Stimulated activated CD8-positive, alpha-beta memory T cell treated with anti-CD3 and anti-CD28 coated beads, Interleukin-15, amount 100 ng/mL, for 4 hours (primary cell): ENCODE data around the gene WASF1.
"Not testable (repeated sequence)": the region's sequence is repeated elsewhere in the genome, so short reads cannot be mapped to it uniquely, and the experiment has no call there.

Source experiments
- DNase-seq, 2 donors: peaks; one replicate each; pipeline ENCODE4 v3.0.0-alpha.2; 2020; ENCODE audit warnings: low read depth in 2 of 2

The WASF1 gene

DNA sequence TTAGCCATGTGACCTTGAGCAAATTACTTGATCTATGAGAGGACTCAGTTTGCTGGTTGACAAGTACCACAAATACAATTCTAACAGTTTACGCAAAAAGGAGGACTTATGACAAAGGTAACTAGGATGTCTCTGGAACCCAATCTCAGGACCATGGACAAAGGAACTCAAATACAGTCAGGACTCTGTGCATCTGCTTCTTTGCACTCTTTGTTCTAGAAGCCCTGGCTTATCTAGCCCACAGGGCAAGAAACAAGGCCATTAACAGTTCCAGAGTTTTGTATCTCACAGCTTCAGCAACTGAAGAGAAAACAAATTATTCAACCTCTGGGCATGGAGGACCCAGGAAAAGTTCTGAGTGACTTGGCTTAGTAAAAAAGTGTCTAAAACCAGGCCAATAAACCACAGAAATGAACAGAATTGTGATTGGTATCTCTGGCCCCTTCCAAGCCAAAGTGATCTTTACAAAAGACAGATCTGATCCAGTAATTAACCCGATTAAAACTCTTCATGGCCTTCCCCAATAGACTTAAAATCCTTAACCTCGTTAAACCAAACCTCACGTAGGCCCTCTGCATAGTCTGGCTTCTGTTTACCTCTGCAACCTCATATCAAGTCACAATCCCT, 5.9 kb downstream of the WASF1 start:
- no peak for DNase-seq

DNA sequence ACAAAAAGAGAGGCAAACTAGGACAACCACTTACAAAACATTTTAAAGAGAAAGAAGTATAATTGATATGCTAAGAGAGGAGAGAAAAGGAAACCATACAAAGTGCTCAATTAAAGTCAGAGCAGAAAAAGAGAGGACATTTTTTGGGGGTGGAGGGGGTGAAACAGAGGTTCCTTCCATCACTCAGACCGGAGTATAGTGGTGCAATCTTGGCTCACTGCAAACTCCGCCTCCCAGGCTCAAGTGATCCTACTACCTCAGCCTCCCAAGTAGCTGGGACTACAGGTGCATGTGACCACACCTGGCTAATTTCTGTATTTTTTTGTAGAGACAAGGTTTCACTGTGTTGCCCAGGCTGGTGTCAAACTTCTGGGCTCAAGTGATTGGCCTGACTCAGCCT, 9.4 kb downstream of the WASF1 start:
- no peak for DNase-seq

DNA sequence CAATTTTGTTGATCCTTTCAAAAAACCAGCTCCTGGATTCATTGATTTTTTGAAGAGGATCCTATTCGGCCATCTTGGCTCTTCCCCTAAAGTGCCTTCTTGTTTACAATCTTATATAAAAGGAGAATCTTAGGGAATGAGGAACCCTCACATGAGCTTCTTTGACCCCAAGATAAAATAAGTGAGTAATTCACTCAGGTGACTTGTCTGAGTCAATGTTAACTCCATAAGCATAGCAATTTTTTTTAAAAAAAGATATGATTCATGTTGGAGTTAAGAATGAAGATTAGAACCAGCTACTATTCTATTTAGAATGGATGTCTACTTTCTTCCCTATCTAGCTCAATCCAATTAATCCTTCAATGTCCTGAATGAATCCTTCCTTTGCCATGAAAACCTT, 21.0 kb downstream of the WASF1 start:
- no peak for DNase-seq

DNA sequence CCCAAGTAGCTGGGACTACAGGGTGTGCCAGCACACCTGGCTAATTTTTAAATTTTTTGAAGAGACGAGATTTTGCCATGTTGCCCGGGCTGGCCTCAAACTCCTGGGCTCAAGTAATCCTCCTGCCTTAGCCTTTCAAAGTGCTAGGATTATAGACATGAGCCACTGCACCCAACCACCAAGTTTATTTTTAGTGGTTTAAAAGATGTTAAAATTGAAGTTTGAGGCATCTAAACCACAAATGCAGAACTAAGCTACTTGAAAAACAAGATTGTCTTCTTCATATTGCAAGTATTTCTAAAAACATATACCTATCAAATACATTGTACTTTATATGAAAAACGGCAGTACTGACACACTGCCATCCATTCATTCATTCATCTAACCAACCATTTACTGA, 31.6 kb downstream of the WASF1 start:
- no peak for DNase-seq

DNA sequence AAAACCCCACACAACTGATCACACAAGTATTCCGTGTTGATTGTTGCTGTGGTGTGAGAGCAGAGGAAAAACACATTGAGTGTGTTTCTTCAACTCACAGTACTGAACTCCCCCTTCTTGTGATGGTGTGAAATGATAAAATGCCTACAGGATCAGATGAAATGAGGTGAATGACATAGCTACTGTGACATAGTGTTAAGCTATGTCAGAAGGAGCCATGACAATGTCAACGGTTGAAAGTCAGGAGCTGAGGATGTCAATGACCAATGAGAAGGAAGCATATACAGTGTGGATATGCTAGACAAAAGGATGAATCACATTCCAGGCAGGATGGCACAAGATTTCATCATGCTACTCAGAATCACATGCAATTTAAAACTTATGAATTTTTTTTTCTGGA, 38.8 kb downstream of the WASF1 start:
- DNase-seq = no peak

DNA sequence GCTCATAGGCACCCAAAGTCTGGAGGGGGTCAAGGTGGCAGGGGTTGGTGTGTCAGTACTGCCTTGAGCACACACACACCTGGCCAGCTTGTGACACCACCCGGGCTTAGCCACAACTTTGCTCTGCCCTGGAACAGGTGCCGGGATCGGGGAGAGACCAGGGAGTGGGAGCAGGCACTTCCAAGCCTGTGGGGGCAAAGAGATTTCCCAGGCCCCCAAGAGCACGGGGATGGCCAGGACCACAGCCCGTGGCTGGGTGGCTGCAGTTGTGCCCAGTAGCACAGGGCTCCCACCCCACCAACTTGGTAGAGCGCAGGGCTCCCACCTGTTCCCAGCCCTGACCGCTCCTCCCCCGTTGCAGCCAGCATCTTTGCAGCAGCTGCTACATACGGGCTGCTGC, 40.4 kb downstream of the WASF1 start:
- no peak for DNase-seq

DNA sequence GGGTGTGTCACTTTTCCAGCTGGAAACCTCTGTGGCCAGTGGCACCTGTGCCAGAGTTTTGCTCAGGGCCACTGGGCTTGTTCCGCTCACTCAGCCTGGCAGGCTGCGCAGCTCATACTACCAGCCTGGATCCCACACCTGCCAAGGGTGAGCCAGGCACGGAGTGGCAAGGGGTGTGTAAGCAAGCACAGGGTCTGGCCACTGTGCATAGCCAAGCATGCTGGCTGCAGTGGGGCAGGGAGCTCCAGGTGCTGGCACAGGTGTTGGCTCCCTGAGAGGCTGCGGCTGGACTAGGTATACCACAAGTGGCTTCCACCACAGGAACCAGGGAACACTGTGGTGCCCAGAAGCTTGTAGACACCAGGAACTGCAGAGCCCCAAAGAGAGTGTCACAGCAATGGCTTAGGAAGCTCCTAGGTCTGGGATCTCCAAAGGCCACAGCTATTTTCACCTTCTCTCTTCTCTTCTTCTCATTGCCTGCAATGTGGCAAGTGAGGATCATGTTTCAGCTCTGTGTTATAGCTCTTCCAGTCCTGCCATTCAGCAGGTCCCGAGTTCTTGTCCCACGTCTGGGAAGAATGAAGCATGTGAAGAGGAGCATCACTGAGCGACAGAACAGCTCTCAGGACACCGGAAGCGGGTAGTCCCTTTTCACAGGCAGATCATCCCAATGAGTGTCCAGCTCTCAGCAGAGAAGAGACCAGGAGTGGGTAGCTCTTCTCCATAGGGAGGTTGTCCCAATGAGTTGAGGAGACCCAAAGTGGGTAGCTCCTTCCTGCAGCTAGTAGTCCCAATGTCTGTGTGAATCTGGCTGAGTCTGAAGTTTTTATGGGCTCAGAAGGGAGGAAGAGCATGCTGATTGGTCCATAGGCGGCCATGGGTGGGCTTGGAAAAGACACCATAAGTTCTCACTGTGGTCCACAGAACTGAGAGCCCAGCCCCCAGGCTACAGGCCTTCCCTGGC, 41.3 kb downstream of the WASF1 start:
- no peak for DNase-seq

DNA sequence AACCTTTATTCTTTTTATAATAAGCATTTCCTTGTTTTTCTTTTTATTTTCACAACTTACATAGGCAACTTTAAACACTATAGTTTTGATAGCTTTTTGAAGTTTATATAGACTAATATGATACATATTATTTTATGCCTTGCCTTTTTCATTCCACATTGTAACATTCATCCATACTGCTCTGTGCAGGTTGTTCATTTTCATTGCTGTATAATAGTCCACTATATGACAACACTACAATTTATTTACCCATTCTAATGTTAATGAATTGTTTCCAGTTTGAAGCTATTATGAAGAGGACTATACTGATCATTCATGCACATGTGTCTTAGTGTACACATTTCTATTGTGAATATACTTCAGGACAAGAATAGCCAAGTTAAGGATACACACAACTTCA, 49.1 kb downstream of the WASF1 start:
- DNase-seq = no peak

DNA sequence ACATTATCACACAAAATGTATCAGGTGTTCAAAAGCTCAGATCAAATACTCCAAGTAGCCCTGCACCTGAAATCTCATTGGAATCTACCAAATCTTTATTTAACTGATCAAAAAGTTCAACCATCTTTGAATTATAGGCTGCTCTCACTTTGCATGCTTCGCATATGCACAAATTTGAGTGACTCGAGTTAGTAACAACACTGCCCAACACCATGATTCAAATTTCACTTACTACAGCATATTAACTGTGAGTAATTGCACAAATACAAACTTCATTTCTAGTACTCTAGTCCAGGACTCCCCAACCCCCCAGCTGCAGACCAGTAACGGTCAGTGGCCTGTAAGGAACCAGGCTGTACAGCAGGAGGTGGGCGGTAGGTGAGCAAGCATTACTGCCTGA, 51.1 kb downstream of the WASF1 start:
- no peak for DNase-seq

DNA sequence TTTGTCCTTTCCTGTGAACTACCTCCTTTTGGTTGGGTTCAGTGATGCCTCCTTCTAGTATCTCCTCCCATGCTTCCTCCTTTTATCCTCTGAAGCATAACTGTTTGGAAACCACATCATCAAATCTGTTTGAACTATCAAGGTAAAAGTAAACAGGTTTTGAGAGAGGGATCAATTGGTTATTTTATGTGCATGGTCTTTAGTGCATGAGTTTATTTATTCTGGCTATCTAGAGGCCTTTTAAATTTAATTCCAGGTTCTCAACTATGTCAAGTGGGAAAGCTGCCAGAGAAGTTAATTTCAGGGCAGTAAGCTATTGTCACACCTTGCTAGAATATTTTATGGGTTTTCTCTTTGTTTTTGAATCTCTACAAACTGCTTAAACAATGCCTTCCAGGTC, 54.1 kb downstream of the WASF1 start:
- DNase-seq = no peak

DNA sequence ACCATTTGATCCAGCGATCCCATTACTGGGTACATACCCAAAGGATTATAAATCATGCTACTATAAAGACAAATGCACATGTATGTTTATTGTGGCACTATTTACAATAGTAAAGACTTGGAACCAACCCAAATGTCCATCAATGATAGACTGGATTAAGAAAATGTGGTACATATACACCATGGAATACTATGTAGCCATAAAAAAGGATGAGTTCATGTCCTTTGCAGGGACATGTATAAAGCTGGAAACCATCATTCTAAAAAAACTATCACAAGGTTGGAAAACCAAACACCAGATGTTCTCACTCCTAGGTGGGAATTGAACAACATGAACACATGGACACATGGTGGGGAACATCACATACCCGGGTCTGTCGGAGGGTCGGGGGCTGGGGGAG, 57.8 kb downstream of the WASF1 start:
- not testable (repeated sequence) for DNase-seq

DNA sequence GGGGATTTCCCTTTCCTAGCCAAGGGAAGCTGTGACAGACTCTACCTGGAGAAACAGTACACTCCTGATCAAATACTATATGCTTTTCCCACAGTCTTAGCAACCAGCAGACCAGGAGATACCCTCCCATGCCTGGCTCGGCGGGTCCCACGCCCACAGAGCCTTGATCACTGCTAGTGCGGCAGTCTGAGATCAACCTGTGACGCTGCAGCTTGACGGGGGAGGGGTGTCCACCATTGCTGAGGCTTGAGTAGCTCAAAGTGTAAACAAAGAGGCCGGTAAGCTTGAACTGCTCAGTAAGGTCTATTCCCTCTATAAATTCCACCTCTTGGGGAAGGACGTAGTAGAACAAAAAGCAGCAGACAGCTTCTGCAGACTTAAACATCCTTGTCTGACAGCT, 63.2 kb downstream of the WASF1 start:
- DNase-seq = no peak

DNA sequence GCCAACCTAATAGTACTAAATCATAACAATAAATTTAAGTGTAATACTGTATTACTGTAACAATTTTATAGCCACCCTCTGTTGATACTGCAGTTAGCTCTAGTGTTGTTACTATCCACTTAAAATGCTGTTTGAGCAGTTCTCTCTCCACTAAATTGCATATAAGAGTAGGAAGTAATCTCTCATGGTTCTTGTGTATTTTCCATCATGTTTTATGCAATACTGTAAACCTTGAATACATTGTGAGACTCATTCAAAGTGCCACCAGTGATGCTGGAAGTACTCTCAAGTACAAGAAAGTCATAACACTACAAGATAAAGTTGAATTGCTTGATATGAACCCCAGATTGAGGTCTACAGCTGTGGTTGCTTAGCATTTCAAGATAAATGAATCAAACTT, 65.5 kb downstream of the WASF1 start:
- no peak for DNase-seq

DNA sequence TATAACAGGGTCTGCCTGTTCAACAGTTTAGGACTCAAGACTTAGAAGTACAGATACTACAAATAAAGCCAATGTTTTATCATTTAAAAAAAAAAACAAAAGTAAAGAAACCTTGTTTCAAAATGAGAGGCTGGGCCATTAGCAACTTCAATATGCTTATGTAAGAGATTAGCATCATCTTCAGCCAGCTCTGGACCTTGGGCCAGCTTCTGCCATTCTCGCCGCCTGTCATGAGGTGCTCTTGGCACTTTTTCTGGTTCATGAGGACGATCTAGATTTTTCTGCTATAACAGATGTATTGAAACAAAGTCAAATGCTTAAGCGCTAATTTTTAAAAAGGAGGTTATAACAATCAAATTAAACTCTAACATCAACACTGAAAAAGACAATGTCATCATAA, 74.2 kb downstream of the WASF1 start:
- DNase-seq = no peak

DNA sequence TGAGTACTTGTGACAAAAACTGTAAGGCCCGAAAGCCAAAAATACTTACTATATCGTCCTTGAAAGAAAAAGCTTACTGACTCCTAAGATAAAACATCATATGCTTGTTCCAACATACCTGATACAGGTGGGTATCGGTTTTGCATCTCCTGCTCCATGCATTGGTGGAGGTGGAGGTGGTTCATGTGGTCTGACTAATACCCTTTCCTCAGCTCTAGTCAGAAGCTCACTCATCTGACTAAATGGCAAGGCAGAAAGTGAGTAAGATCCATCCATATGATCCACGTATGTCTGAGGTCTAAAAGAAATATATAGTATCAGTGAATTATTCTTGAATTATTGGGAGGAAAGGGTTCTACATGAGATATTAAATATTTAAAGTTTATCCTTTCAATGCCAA, 76.2 kb downstream of the WASF1 start:
- DNase-seq = no peak

DNA sequence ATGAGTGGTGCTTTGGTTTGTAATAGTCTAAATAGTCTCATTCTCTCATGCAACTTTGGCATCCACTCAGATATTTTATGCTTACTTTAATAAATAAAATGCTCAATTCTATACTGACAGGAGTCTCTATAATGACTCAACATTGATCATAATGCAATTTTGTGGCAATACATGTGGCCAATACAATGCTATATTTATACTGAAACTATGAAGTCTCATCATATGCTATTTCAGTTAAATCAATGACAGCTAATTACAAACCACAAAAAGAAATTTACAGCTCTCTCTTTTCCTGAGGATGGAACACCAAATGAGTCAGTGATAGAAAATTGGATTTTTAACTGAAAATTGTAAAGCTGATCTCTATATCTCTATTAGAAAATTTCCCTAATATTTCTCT, 77.1 kb downstream of the WASF1 start:
- DNase-seq = no peak

DNA sequence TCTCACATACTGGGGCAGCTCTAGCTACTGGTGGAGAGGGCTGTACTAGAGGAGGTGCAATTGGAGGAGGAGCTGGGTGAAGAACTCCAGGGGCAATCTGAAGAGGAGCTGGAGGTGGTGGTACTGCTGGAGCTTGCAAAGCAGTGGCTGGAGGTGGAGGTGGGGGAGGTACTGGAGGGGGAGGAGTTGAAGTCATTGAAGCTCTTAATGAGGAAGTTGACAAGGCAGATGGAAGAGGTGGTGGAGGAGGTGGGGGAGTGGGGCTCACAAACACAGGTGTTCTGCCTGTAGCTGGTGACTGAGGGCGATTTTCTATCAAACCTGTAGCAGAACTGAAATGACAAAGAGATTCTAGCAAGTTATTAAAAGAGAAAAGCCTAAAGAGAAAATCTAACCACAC, 77.6 kb downstream of the WASF1 start:
- DNase-seq = no peak

DNA sequence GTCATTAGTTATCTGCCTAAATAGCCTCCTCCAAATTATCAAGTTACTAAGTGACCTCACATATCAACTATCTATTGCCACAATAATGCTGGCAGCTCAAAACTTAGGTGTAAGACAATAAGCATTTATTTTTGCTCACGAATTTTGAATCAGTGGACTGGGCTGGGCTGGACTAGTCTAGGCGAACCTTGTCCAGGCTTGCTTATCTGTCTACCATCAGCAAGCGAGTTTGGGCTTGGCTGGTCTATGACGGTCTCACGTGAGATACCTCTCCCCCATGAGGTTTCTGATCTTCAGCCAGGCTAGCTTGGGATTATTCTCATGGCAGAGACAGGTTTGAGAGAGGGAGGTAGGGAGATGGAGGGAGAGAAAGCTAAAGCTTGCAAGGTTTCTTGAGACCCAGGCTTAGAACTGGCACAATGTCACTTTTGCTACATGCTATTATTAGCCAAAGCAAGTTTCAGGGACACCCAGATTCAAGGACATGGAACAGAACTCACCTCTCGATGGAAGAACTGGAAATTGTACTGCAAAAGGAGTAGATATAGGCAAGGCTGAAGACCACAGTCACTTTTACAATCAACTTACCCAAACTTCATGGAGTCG, 80.9 kb downstream of the WASF1 start:
- DNase-seq = no peak

DNA sequence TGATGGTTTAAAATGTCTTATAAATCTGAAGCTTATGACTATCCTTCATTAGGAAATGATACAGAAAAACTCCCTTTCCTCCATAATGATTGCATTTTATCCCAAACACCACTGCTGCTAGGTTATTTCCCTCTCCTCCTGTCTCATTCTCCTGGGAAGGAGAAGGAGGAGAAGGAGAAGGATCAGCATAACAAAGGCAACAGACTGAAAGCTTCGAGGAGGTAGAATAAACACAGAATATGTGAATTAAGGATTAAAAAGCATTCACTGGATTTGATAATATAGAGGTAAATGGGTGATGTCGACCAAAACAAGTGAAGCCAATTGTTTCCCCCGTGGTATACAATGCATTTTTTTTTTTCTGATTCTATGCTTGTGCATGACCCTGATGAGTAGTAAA, 82.0 kb downstream of the WASF1 start:
- DNase-seq = no peak

DNA sequence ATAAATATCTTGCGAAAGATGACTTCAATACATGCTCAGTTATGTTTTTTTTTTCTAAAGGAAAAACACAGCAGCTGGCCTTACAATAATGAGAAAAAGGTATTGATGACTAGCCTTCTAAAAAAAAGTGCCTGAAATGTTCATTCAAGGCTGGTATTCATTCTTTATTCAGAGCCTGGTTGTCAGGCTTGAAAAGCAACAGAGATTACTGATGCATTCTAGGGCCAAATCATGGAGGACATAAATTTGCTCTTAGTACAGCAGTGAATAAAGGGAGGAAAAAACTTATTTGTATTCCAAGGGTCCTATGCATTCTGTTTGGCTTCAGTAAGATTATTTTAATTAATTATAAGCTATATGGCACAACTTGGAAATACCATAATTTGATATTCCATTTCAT, 83.5 kb downstream of the WASF1 start:
- DNase-seq = no peak

DNA sequence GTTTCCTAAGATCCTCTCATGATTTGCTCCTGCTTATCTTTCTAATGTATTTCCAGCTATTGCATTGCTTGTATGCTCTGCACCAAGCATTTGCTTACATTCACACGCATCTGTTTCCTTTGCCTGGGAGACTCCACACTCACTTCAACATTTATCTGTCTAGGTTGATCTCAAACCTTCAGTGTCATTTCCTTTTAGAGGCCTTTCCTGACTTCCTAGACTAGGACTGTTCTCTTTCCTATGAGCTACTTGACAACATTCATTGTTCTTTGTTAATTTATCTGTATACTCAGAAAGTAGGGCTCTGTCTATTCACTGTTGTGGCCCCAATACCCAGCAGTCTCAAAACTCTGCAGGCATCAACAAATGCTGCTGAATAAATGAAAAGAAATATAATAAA, 84.4 kb downstream of the WASF1 start:
- no peak for DNase-seq

DNA sequence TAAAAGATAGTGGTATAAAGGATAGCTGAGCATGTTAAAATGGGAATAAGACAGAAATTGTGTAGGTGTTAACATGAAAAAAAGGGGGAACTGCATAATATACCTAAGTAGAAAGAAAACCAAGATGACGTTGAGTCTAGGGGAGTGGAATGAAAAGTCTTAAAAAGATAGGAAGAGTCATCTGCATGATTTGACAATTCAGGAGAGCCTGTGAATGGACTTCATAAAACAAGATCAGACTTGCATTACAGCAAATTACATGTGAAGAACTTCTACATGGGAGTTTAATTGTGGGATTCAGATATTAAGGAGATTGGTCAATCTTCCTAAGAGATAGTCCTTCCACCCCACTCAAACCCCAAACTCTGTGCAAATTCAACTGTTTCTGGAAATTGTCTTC, 85.5 kb downstream of the WASF1 start:
- DNase-seq = no peak

DNA sequence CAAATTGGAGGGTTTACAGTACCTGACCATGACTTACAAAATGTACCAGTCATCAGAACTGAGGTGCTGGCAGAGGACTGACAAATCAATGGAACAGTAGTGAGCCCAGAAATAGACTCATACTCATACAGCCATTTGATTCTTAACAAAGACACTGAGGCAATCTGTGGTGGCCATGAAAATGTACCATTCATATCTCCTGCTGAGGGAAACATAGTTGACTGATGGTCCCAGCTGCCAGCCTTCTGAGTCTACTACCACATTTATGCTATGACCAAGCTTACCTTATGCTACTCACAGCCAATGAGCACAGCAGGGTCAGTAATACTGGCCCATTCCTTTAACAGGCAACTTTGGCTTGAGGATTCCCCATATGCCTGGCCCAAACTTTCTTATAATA, 88.6 kb downstream of the WASF1 start:
- no peak for DNase-seq
